NB4 (cell line): Measurements from ENCODE around the gene RANGAP1.

Experiments
- DNase-seq: peaks from one replicate; pipeline ENCODE4 v3.0.0; 2010; ENCODE audit warnings: low read depth
- H3K4me3 ChIP-seq: one replicate; pipeline ENCODE4 v1.5.1; 2011; ENCODE audit warnings: mild to moderate bottlenecking, low read depth, low read length, moderate library complexity
- MAX ChIP-seq: IDR thresholded peaks from 2 replicates; pipeline ENCODE4 v1.6.1; 2011; ENCODE audit warnings: low read depth, low read length
- MYC ChIP-seq: IDR thresholded peaks from 2 replicates; pipeline ENCODE4 v1.6.1; 2011; ENCODE audit warnings: low read depth, low read length
- POLR2A ChIP-seq: IDR thresholded peaks from 2 replicates; pipeline ENCODE4 v1.6.1; 2011; ENCODE audit warnings: mild to moderate bottlenecking; ENCODE audit not compliant: insufficient read length; ENCODE audit errors: extremely low read depth
- TF ChIP-seq, protein P1 (sequence below): IDR thresholded peaks from one replicate; pipeline ENCODE4 v1.5.1; 2012; ENCODE audit warnings: low read depth, low read length

The RANGAP1 gene

GRCh38 chr22:41330169-41330568, 44.2 kb upstream of the RANGAP1 start:
- DNase-seq = no peak
- no peak overlapping the region for H3K4me3 ChIP-seq
- TF ChIP-seq MAX = no peak
- TF ChIP-seq, protein P1, sequence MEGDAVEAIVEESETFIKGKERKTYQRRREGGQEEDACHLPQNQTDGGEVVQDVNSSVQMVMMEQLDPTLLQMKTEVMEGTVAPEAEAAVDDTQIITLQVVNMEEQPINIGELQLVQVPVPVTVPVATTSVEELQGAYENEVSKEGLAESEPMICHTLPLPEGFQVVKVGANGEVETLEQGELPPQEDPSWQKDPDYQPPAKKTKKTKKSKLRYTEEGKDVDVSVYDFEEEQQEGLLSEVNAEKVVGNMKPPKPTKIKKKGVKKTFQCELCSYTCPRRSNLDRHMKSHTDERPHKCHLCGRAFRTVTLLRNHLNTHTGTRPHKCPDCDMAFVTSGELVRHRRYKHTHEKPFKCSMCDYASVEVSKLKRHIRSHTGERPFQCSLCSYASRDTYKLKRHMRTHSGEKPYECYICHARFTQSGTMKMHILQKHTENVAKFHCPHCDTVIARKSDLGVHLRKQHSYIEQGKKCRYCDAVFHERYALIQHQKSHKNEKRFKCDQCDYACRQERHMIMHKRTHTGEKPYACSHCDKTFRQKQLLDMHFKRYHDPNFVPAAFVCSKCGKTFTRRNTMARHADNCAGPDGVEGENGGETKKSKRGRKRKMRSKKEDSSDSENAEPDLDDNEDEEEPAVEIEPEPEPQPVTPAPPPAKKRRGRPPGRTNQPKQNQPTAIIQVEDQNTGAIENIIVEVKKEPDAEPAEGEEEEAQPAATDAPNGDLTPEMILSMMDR = no peak
- no peak for TF ChIP-seq POLR2A
- TF ChIP-seq MYC = no peak

DNA sequence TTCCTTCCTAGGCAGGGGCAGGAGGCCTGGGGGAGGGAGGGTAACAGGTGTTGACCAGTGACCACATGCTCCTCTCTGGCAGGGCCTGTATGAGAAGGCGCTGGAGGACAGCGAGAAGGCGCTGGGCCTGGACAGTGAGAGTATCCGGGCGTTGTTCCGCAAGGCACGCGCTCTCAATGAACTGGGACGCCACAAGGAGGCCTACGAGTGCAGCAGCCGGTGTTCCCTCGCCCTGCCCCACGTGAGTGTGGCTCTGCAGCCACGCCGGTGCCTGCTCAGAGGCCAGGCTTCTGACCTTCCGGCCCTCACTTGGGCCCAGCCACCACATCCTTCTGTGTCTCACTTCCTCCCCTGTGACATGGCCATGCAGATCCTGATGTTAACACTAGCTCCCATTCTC, 41.1 kb upstream of the RANGAP1 start:
- DNase-seq = no peak
- H3K4me3 ChIP-seq = no peak overlapping the region
- TF ChIP-seq MYC (no peak), POLR2A (no peak), MAX (no peak)
- TF ChIP-seq, protein P1 = no peak

DNA sequence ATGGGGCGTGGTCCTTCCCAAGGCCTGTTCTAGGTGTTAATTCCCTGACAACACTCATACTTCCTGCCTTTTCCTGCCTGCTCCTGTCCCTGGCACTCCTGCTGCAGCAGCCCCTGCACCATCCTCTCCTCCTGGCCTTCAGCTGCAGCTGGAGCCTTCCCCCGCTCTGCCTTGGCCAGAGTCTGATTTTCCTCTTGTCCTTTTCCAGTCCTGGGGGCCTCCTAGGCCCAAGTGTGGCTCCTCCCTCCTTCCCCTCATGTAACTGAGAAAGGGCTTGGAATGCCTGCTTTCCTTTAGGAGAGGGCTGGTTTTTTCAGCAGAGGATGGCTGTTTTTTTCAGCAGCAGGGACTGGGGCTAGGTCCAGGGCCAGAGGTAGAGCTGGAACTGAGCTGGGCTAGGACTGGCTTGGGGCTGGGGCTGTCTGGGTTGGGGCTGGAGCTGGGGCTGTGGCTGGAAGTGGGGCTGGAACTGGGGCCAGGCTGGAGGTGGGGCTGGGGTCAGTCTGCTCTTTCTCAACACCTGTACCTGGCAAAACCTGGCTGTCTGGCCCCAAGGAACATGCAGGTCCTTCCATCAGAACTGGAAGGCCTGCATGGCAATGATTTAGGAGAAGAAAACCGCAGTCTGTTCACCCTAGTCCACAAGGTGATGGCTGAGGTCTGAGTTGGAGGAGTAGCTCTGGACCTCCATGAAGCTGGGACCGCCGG, 39.0 kb upstream of the RANGAP1 start:
- no peak for DNase-seq
- no peak for TF ChIP-seq MYC
- no peak overlapping the region for H3K4me3 ChIP-seq

- no peak for TF ChIP-seq MYC
- TF ChIP-seq, protein P1 = no peak
- TF ChIP-seq MAX = no peak
- TF ChIP-seq POLR2A = no peak
- DNase-seq = no peak
- no peak overlapping the region for H3K4me3 ChIP-seq
Observed at GRCh38 chr22:41320416-41321240, 34.6 kb upstream of the RANGAP1 start.

DNA sequence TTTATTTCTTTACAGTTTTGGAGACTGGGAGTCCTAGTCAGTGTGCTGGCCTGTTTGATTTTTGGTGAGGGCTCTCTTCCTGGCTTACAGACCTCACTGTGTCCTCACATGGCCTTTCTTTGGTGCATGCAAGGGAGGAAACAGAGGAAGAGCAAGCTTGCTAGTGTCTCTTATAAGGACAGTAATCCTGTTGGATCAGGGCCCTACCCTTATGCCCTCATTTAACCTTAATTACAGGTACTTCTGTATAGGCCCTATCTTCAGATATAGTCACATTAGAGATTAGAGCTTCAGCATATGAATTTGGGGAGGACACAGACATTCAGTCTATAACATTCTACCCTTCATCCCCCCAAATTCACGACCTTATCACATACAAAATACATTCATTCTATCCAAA, 29.6 kb upstream of the RANGAP1 start:
- TF ChIP-seq, protein P1 = no peak
- no peak for TF ChIP-seq MYC
- no peak for TF ChIP-seq MAX
- no peak for TF ChIP-seq POLR2A
- no peak for DNase-seq
- no peak overlapping the region for H3K4me3 ChIP-seq

- TF ChIP-seq, protein P1 = no peak
- TF ChIP-seq POLR2A = no peak
- TF ChIP-seq MYC = no peak
- no peak for TF ChIP-seq MAX
- H3K4me3 ChIP-seq = no peak overlapping the region
- no peak for DNase-seq
Observed at GRCh38 chr22:41314821-41315220, 28.8 kb upstream of the RANGAP1 start.
